HG03066 (cell line): ENCODE results near the gene HLA-A.

Experiments used
- ATAC-seq: cut with Tn5 transposase; IDR thresholded peaks from one replicate; pipeline ENCODE4 v1.9.1; 2021; ENCODE audit warnings: low read depth; ENCODE audit not compliant: unreplicated experiment

HLA-A gene

DNA sequence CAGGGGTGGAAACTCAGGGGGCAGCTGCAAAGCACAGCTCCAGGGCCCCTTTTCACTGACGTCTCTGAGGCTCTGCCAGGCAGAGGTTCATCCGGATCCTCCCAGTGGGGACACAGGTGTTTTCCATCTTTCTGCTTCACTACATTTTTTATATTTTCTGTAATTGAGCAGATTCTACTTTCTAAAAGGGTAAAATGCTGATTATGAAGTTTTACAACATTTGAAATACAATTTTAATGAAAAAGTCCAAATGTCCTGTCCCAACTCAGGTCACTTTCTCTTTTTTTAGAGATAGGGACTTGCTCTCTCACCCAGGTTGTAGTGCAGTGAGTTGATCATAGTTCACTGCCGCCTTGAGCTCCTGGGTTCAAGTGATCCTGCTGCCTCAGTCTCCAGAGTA is 41.9 kb downstream of the HLA-A start:
- no peak for ATAC-seq

DNA sequence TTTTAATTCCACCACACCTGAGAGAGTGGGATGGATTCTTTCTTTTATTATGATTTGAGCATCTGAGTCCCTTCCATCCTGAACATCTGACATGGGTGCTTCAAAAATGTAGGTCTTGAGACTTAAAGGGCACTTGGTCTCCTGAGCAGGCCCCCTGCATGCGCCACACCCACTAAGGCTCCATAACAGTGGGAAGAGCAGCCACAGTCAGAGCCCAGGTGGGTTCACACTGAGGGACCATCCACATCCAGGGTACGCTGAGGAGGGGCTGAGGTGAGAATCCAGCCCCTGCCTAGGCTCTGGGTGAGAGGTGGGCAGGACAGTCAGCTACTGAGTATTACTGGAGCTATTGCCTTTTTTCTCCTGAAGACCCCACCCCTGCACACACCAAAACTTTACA is 42.7 kb downstream of the HLA-A start:
- no peak for ATAC-seq

DNA sequence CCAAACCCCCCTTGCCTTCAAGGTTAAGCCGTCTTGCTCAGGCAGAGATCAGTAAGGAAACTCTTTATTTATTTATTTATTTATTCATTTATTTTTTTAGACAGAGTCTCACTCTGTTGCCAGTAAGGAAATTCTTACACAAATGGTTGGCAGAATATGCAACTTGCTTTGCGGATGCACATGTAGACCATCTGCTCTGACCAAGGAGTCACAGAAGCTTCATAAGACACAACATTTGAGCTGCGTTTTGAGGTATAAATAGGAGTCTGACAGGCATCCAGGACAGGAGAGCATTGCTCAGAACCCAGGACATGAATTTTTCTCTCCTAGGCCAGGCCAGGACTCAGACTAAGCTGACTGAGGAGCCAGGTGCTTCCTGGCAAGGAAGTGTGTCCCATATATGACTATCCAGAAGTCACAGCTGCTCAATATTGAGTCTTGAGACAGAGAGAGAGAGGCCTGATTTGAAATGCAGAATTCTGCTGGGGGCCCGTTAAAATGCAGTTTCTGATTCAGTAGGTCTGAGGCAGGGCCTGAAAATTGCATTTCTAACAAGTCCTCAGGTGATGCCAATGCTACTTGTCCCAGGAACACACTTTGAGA is 43.9 kb downstream of the HLA-A start:
- no peak for ATAC-seq

DNA sequence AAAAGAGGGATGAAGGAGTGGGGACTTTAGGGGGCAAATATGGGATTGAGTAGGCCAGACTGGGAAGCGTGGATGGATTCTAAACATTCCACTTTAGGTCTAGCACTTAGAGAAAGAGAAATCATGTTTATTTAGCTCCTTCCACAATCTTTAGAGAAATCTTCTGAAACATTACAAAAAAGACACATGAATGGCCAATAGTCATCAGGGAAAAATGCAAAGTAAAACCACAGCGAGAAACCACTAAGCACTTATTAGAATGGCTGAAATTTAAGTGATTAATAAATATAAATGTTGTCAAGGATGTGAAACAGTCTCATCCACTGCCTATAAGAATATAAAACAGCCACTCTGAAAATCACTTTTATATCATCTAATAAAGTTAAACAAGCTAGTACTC is 46.9 kb downstream of the HLA-A start:
- ATAC-seq = no peak

DNA sequence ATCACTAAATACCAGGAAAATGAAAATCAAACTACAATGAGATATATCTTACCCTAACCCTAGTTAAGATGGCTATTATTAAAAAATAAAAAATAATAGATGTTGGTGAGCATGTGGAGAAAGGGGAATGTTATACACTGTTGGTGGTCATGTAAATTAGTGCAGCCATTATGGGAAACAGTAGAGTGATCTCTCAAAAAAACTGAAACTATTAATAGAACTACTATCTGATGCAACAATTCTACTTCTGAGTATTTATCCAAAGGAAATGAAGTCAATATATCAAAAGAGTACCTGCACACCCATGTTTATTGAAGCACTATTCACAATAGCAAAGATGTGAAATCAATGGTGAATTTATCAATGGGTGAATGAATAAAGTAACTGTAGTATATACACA is 48.6 kb downstream of the HLA-A start:
- ATAC-seq = no peak

DNA sequence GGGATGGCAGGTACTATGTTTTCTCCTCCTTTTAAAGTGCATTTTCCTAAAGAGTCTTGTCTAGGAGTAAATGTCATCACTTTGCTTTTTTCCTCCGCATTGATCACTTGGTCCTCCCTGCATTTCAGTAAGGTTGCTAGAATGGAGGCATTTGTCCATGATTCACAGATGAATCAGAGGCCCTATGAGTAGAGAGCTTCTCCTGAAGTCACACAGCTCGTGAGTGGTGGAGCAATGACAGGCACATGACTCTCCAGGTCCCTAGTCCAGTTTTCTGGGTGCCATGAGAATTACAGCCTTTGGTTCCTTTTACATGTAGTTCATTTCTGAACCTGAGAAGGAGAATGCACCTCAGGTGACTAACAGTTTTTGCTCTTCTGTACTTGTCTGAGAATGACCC is 50.5 kb downstream of the HLA-A start:
- ATAC-seq = no peak

DNA sequence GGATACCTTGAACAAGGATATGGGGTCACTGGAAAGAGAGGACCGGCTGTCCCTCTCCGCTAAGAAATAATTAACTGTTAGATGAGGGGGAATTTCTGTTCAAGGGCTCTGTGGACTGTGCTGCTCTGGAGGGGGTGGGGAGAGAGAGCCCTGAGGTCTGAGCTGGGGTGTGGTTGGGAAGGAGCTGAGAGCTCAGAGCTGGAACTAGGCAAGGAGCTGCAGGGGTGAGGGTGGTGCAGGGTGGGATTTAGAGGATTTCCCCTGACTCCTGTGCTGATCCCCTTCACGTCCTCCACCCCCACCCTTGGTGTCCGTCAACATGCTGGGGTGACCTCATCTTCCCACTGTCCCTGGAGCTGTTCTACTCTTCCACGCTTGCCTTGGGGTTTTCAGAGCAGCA is 52.5 kb downstream of the HLA-A start:
- ATAC-seq = no peak

DNA sequence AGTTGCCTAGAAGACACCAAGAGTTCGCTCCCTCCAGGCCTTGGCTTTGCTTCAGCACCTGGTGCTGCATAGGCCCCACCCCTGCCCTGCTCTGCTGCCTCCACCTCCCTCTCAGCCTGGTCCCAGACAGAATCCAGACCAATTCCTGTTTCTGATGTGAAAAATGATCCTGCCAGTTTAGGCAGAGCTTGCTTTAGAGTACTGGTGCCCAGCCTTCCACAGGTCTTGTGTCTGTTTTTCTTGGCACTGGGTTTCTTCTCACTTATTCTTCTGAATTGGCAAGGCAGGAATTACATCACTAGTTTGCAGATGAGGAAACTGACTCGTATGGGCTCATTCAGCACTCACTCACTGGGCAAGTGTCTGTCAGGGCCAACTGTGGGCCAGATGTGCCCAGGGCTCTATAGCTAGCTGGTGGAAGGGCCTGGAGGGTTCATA is 53.0 kb downstream of the HLA-A start:
- ATAC-seq = no peak
